Heart left ventricle (tissue), 13 donors: ENCODE measurements around the gene FCMR.
A peak's percentile ranks its signal among the peaks of the same experiment; 100 is the strongest.

ENCODE experiments used
- POLR2A ChIP-seq, 2 donors: fragments of 450-650 bp; IDR thresholded peaks; one replicate each; pipeline ENCODE4 v1.6.1; 2017; ENCODE audit warnings: antibody characterized with exemption in 2 of 2, mild to moderate bottlenecking in 2 of 2, moderate library complexity in 2 of 2
- TF ChIP-seq, protein P1 (sequence below), 12 donors: fragments of 200-600 bp; sonication (generic) in 4 of 12; IDR thresholded peaks; one replicate each; pipeline versions ENCODE4 v1.5.0 to v1.8.0; 2018 to 2022; ENCODE audit warnings: antibody characterized with exemption in 12 of 12, mild to moderate bottlenecking in 5 of 12
- donor health status: ischemic (EF 13 %, LVEDD 7.1; RV severe dilation, severe dysfunction).
- donor health status: DM: no; HTN: yes; CAD: no.
- donor health status: DM: no; HTN: no; CAD: no.
- donor health status: ischemic (EF 25% LVEDD 6.9; RV normal size, moderate dysfunction).
- donor health status: ischemic (EF 25% LVEDD 5.7; RV mildly dilated, moderate dysfunction).
- donor health status: ischemic (EF 35%, LVEDD 5.7; RV mildly dilated, moderate dysfunction).
- donor health status: nonischemic (EF 11% LVEDD 7.7; RV severe dilation, severe dysfunction).
- donor health status: DM: yes; HTN: yes; CAD: no.
- donor health status: PGD.
- donor health status: ischemic (EF 29% LVEDD 5.4; RV normal size, mild dysfunction).
- donor health status: nonischemic (EF 23%, LVEDD 6.1; RV moderate dilation, normal function).

DNA sequence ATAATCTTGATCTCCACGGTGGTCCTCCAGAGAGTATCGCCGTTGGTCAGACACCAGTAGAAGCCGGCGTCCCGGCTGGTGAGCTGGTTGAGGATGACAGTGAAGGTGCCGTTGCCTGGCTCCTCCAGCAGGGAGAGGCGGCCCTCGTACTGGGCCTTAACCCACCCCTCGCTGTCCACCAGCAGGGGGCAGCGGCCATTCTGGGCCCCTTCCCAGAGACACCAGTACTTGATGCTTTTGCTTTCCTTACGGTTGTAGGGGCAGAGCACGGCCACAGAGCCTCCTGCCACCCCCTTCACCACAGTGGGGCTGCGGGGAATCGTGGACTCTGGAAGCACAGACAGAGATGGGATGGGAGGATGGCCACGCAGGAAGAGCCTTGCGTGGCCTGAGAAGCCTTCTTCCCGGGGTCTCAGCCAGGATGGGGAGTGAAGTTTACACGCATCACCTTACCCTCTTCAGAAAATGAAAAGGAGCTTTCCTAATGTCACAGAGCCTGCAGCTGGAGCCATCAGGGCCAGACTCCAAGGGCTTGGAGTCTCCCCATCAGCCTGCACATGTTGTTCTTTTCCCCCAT, 13.8 kb upstream of the FCMR start:
- TF ChIP-seq, protein P1, sequence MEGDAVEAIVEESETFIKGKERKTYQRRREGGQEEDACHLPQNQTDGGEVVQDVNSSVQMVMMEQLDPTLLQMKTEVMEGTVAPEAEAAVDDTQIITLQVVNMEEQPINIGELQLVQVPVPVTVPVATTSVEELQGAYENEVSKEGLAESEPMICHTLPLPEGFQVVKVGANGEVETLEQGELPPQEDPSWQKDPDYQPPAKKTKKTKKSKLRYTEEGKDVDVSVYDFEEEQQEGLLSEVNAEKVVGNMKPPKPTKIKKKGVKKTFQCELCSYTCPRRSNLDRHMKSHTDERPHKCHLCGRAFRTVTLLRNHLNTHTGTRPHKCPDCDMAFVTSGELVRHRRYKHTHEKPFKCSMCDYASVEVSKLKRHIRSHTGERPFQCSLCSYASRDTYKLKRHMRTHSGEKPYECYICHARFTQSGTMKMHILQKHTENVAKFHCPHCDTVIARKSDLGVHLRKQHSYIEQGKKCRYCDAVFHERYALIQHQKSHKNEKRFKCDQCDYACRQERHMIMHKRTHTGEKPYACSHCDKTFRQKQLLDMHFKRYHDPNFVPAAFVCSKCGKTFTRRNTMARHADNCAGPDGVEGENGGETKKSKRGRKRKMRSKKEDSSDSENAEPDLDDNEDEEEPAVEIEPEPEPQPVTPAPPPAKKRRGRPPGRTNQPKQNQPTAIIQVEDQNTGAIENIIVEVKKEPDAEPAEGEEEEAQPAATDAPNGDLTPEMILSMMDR (IDR thresholded peaks at IDR 0.05): peak in 11 of 12 donors; percentile 11 to 50 (median 33)
- no peak for TF ChIP-seq POLR2A (IDR thresholded peaks at IDR 0.05)
